ENCODE results near the gene GPR25.

The GPR25 gene

GRCh38 chr1:200885623-200886402 lies 13.0 kb downstream of the GPR25 start:
- no peak for DNase-seq (ENCODE audit: low read depth)
- no peak overlapping the region for H3K4me3 ChIP-seq (ENCODE audit: low read depth, low read length)
- no peak for TF ChIP-seq POLR2A (IDR thresholded peaks at IDR 0.05; ENCODE audit: extremely low read depth, insufficient read length)
- TF ChIP-seq MAX (IDR thresholded peaks at IDR 0.05; ENCODE audit: low read depth, low read length), result no peak
- no peak for TF ChIP-seq MYC (IDR thresholded peaks at IDR 0.05; ENCODE audit: low read depth, low read length)
- TF ChIP-seq CTCF (IDR thresholded peaks at IDR 0.05; ENCODE audit: low read depth, low read length), result no peak

- DNase-seq (ENCODE audit: low read depth), result no peak
- no peak overlapping the region for H3K4me3 ChIP-seq (ENCODE audit: low read depth, low read length)
- TF ChIP-seq CTCF (IDR thresholded peaks at IDR 0.05; ENCODE audit: low read depth, low read length) (no peak), MYC (IDR thresholded peaks at IDR 0.05; ENCODE audit: low read depth, low read length) (no peak)
These were observed 13.8 kb downstream of the GPR25 start for GRCh38 chr1:200886594-200886993.

- TF ChIP-seq MYC (IDR thresholded peaks at IDR 0.05; ENCODE audit: low read depth, low read length) (no peak), POLR2A (IDR thresholded peaks at IDR 0.05; ENCODE audit: extremely low read depth, insufficient read length) (no peak), CTCF (IDR thresholded peaks at IDR 0.05; ENCODE audit: low read depth, low read length) (no peak), MAX (IDR thresholded peaks at IDR 0.05; ENCODE audit: low read depth, low read length) (no peak)
- no peak for DNase-seq (ENCODE audit: low read depth)
- H3K4me3 ChIP-seq (ENCODE audit: low read depth, low read length), result no peak overlapping the region
These were observed 14.3 kb downstream of the GPR25 start for GRCh38 chr1:200887036-200887435.

GRCh38 chr1:200887772-200888348 lies 15.1 kb downstream of the GPR25 start:
- DNase-seq (ENCODE audit: low read depth), result no peak
- no peak for TF ChIP-seq CTCF (IDR thresholded peaks at IDR 0.05; ENCODE audit: low read depth, low read length)
- TF ChIP-seq MAX (IDR thresholded peaks at IDR 0.05; ENCODE audit: low read depth, low read length), result no peak
- peak overlapping the region; percentile 14 for H3K4me3 ChIP-seq (ENCODE audit: low read depth, low read length)

GRCh38 chr1:200888349-200888838 lies 15.6 kb downstream of the GPR25 start:
- DNase-seq (ENCODE audit: low read depth), result peak; percentile 98
- TF ChIP-seq POLR2A (IDR thresholded peaks at IDR 0.05; ENCODE audit: extremely low read depth, insufficient read length), result no peak
- TF ChIP-seq CTCF (IDR thresholded peaks at IDR 0.05; ENCODE audit: low read depth, low read length), result no peak
- peak; percentile 70; the same call in 1 of the 2 replicates for TF ChIP-seq MAX (IDR thresholded peaks at IDR 0.05; ENCODE audit: low read depth, low read length)
- peak; percentile 67 for TF ChIP-seq MYC (IDR thresholded peaks at IDR 0.05; ENCODE audit: low read depth, low read length)
- peak overlapping the region; percentile 21 for H3K4me3 ChIP-seq (ENCODE audit: low read depth, low read length)

All from NB4 (cell line).